ENCODE results near the gene CUL9.

GRCh38 chr6:43203718-43204095 lies 21.7 kb downstream of the CUL9 start:
- no peak for TF ChIP-seq CTCF (optimal IDR thresholded peaks at IDR 0.05 in 1 of 3, IDR thresholded peaks at IDR 0.05 in 1 of 3, conservative IDR thresholded peaks at IDR 0.05 in 1 of 3; ENCODE audit: extremely low read depth in 1 of 3, insufficient read depth in 2 of 3, low read length in 3 of 3)
- TF ChIP-seq EZH2 (IDR thresholded peaks at IDR 0.05; ENCODE audit: low read length) = no peak
